K562 (cell line): ENCODE measurements around the gene EXD2. TPM values are rescaled to one million over a fixed set of nuclear protein-coding genes. Genes with fewer than 3 reads are reported as not detected.

Experiments
- ATAC-seq: fragments of 200-7000 bp; cut with Tn5 transposase; 3 replicates; pipeline ENCODE4 v1.9.1; 2020; ENCODE audit warnings: moderate library complexity
- BruUV-seq: library from RNA; stranded (reverse); fragments of 400-500 nt; replicated peaks from 2 replicates; lab custom pipeline; 2021; lab: Mats Ljungman, UMichigan
- CTCF ChIA-PET: fragments of 300-600 bp; formaldehyde crosslinking; extraction: SDS; loops from one replicate; lab custom pipeline; 2021; ENCODE audit warnings: low intra/inter-chr PET ratio; lab: Yijun Ruan, JAX
- POLR2A ChIA-PET: fragments of 300-600, 350-650 bp; sonication (Branson Sonifier 250); formaldehyde crosslinking; extraction: SDS; loops from one replicate; lab custom pipeline; 2021; ENCODE audit warnings: antibody characterized with exemption, inconsistent platforms; lab: Yijun Ruan, JAX
- DNase-seq, 4 experiments: peaks; one replicate each; pipeline versions ENCODE4 v3.0.0 to v3.0.0-alpha.2; 2011 to 2018; ENCODE audit warnings: low spot score in 3 of 4, mixed read lengths in 3 of 4; ENCODE audit errors: extremely low read depth in 1 of 4
- FAIRE-seq: peaks from 2 replicates; lab custom pipeline; 2011; peaks lifted over from hg19 to GRCh38; lab: Jason Lieb, UNC
- H2AFZ ChIP-seq: 2 replicates; pipeline ENCODE4 v1.6.0; 2011; ENCODE audit warnings: low read depth, low read length, control low read depth, inconsistent platforms
- H3K27ac ChIP-seq: fragments of 200-600 bp; 3 replicates; pipeline ENCODE4 v1.8.0; 2011; ENCODE audit warnings: low read depth, mild to moderate bottlenecking, control low read depth, inconsistent platforms, low read length, moderate library complexity, mixed read lengths; ENCODE audit errors: extremely low read depth
- H3K27me3 ChIP-seq, 2 experiments: fragments of 300-600 bp in 1 of 2; 2 replicates in 1 of 2; 3 replicates in 1 of 2; pipeline versions ENCODE4 v1.6.0 to v1.8.0; 2011; ENCODE audit warnings: inconsistent platforms in 2 of 2, low read length in 2 of 2, mild to moderate bottlenecking in 1 of 2, mixed read lengths in 1 of 2, moderate library complexity in 1 of 2; ENCODE audit not compliant: control insufficient read depth in 2 of 2, insufficient read depth in 2 of 2
- H3K36me3 ChIP-seq: fragments of 300-600 bp; 3 replicates; pipeline ENCODE4 v1.8.0; 2011; ENCODE audit warnings: mild to moderate bottlenecking, low read length, inconsistent platforms; ENCODE audit not compliant: control insufficient read depth, insufficient read depth
- H3K4me1 ChIP-seq, 2 experiments: fragments of 200-600 bp in 1 of 2; replicated peaks in 1 of 2; 2 replicates in 1 of 2; 3 replicates in 1 of 2; pipeline versions ENCODE4 v1.5.1 to v1.8.0; 2011; ENCODE audit warnings: inconsistent platforms in 2 of 2, low read length in 2 of 2, mild to moderate bottlenecking in 1 of 2, mixed read lengths in 1 of 2, moderate library complexity in 1 of 2; ENCODE audit not compliant: control insufficient read depth in 2 of 2, insufficient read depth in 2 of 2
- H3K4me2 ChIP-seq: 2 replicates; pipeline ENCODE4 v1.6.1; 2011; ENCODE audit warnings: low read length, control low read depth, inconsistent platforms, mixed read lengths; ENCODE audit not compliant: insufficient read depth
- H3K4me3 ChIP-seq: fragments of 200-600 bp; sonication (generic), shearing (Covaris generic); 2 replicates; pipeline ENCODE4 v1.5.1; 2016; ENCODE audit warnings: control low read depth, inconsistent platforms
- H3K79me2 ChIP-seq: fragments of 200-600 bp; 3 replicates; pipeline ENCODE4 v1.8.0; 2011; ENCODE audit warnings: low read length, inconsistent platforms; ENCODE audit not compliant: control insufficient read depth, insufficient read depth
- H3K9ac ChIP-seq, 2 experiments: 2 replicates each; pipeline versions ENCODE4 v1.6.0 to v1.6.1; 2011; ENCODE audit warnings: low read depth in 2 of 2, low read length in 2 of 2, control low read depth in 1 of 2, inconsistent platforms in 1 of 2, mild to moderate bottlenecking in 1 of 2, mixed read lengths in 1 of 2; ENCODE audit not compliant: insufficient read depth in 1 of 2
- H3K9me1 ChIP-seq: one replicate; pipeline ENCODE4 v1.6.0; 2011; ENCODE audit warnings: inconsistent platforms, mild to moderate bottlenecking, low read length, moderate library complexity; ENCODE audit not compliant: control insufficient read depth, insufficient read depth
- H3K9me3 ChIP-seq: replicated peaks from 2 replicates; pipeline ENCODE4 v1.5.1; 2011; ENCODE audit warnings: low read depth, low read length, inconsistent platforms; ENCODE audit not compliant: control insufficient read depth, insufficient read depth
- H4K20me1 ChIP-seq: replicated peaks from 2 replicates; pipeline ENCODE4 v1.6.1; 2011; ENCODE audit warnings: low read length, inconsistent platforms, mixed read lengths; ENCODE audit not compliant: control insufficient read depth, insufficient read depth
- HINFP ChIP-seq: fragments of 450-650 bp; conservative IDR thresholded peaks from 2 replicates; pipeline ENCODE4 v1.6.1; 2016; ENCODE audit warnings: missing genetic modification characterization, low read depth, mild to moderate bottlenecking, control low read depth, missing compliant biosample characterization
- L3MBTL2 ChIP-seq: fragments of 450-650 bp; IDR thresholded peaks from 2 replicates; pipeline ENCODE4 v1.6.1; 2016; ENCODE audit warnings: mild to moderate bottlenecking, moderate library complexity
- NEUROD1 ChIP-seq: fragments of 150-350 bp; IDR thresholded peaks from 2 replicates; pipeline ENCODE4 v1.6.1; 2014; ENCODE audit warnings: borderline replicate concordance, low read length, low read depth; ENCODE audit not compliant: partially characterized antibody
- NR2C2 ChIP-seq, 2 experiments: fragments of 200-800 bp in 1 of 2; sonication (Bioruptor generic) in 1 of 2; sonication (generic) in 1 of 2; formaldehyde crosslinking in 1 of 2; IDR thresholded peaks; 2 replicates each; pipeline versions ENCODE4 v1.6.1 to v1.8.0; 2016 to 2022; ENCODE audit warnings: mild to moderate bottlenecking in 1 of 2, missing compliant biosample characterization in 1 of 2, missing genetic modification characterization in 1 of 2, missing genetic modification reagents in 1 of 2
- PCBP1 ChIP-seq: fragments of 200-400 bp; formaldehyde crosslinking; IDR thresholded peaks from 2 replicates; pipeline ENCODE4 v1.6.1; 2018; ENCODE audit warnings: mild to moderate bottlenecking, low read depth, low read length; ENCODE audit not compliant: poor library complexity, severe bottlenecking
- SMC3 ChIP-seq: conservative IDR thresholded peaks from 2 replicates; pipeline ENCODE4 v1.6.1; 2011; ENCODE audit warnings: low read depth, low read length, improper control_type of control experiment; ENCODE audit not compliant: insufficient read depth
- THAP12 ChIP-seq: fragments of 250-450 bp; sonication (Bioruptor Pico); IDR thresholded peaks from 2 replicates; pipeline ENCODE4 v1.9.0; 2021; ENCODE audit warnings: mild to moderate bottlenecking, inconsistent platforms
- YY1 ChIP-seq, 3 experiments: IDR thresholded peaks; 2 replicates each; pipeline ENCODE4 v1.6.1; 2011; ENCODE audit warnings: low read length in 2 of 3, mild to moderate bottlenecking in 2 of 3, moderate library complexity in 2 of 3, borderline replicate concordance in 1 of 3, control low read depth in 1 of 3, low read depth in 1 of 3; ENCODE audit not compliant: insufficient read depth in 3 of 3, insufficient replicate concordance in 2 of 3, control insufficient read depth in 1 of 3, insufficient read length in 1 of 3; ENCODE audit errors: extremely low read depth in 1 of 3
- ZNF592 ChIP-seq: fragments of 450-650 bp; IDR thresholded peaks from 2 replicates; pipeline ENCODE4 v1.6.1; 2017; ENCODE audit warnings: antibody characterized with exemption, mild to moderate bottlenecking
- WGBS: fragments of 100-300 bp; shearing (Covaris generic); methylation state at CpG from one replicate; pipeline ENCODE4 v1.1.6; 2016; ENCODE audit warnings: low coverage, mixed read lengths; ENCODE audit not compliant: insufficient coverage; ENCODE audit errors: missing lambda C conversion rate; 5-methylcytosine and 5-hydroxymethylcytosine counted together
- in situ Hi-C: fragments of 300-500 bp; cut with MboI; formaldehyde crosslinking; loops from 4 replicates; pipeline ENCODE4 v1.15.0; 2018; ENCODE audit warnings: inconsistent platforms, mixed read lengths
- intact Hi-C: fragments of 100-400 bp; cut with micrococcal nuclease; formaldehyde crosslinking; loops from 2 replicates; pipeline ENCODE4 v1.14.2; 2022
- polyA plus RNA-seq, 8 experiments: library from polyadenylated mRNA; depleted of rRNA in 4 of 8; stranded (reverse) in 5 of 8; unstranded in 3 of 8; fragments of >200 nt; fragmentation: Nextera tagmentation in 2 of 8; fragmentation: Illumina TruSeq in 1 of 8; extraction: Ambion mirVana in 2 of 8; extraction: Trizol in 1 of 8; gene quantifications; 2 replicates each; pipeline versions ENCODE4 v1.2.1 to v1.2.3, GENCODE V29; 2011 to 2014; ENCODE audit warnings: inconsistent platforms in 1 of 8, missing spikeins in 1 of 8
- total RNA-seq, 7 experiments: library from RNA; depleted of rRNA in 6 of 7; stranded (reverse); fragments of >200 nt in 6 of 7; fragmentation: Illumina TruSeq in 2 of 7; extraction: Trizol in 2 of 7; gene quantifications; 2 replicates each; pipeline versions ENCODE4 v1.2.1 to v1.2.3, GENCODE V29; 2011 to 2021; ENCODE audit warnings: low replicate concordance in 1 of 7

Gene EXD2
- total and polyA plus RNA-seq, 9 of the 15 experiments (the other 6 are each of a cell fraction or from before 2014, with no cell fraction given), result 1.6 to 7.5 (median 3.7) TPM

- TF ChIP-seq SMC3 (no peak), YY1 (IDR thresholded peaks at IDR 0.05; ENCODE audit: borderline replicate concordance in 1 of 3, control insufficient read depth in 1 of 3, extremely low read depth in 1 of 3, insufficient read depth in 3 of 3, insufficient read length in 1 of 3, insufficient replicate concordance in 2 of 3, low read depth in 1 of 3, low read length in 2 of 3) (peak; percentile 84 to 99 (median 97)), HINFP (tag) (peak; percentile 94), NEUROD1 (peak; percentile 53), PCBP1 (no peak)
Observed at GRCh38 chr14:69191340-69192111, at the start of gene EXD2 (continued).

- CTCF ChIA-PET, result no interaction called here
- no peak overlapping the region for H3K4me3 ChIP-seq
- H3K79me2 ChIP-seq, result peaks cover 32% of the 10 kb centered on the region
- H3K27me3 ChIP-seq, result no peaks in the 10 kb centered on the region
- no peaks in the 10 kb centered on the region for H3K9me1 ChIP-seq
- 0 out of 3 replicates have a peak, but pooled peaks cover 3% of the 10 kb centered on the region for H3K36me3 ChIP-seq
- H4K20me1 ChIP-seq, result no peaks in the 10 kb centered on the region
- no peak for FAIRE-seq
- POLR2A ChIA-PET, result no interaction called here
- 80% methylated on average over 1 of the region's 1 CpG for WGBS
- H3K27ac ChIP-seq, result no peak overlapping the region
- no TSS peak for BruUV-seq
- no peak for ATAC-seq
- no peaks in the 10 kb centered on the region for H3K9me3 ChIP-seq
- DNase-seq, result no peak
- H2AFZ ChIP-seq, result no peak overlapping the region
- no peak overlapping the region for H3K9ac ChIP-seq
- H3K4me1 ChIP-seq, result no peaks in the 10 kb centered on the region; a peak in 1 of 5 replicates
- H3K4me2 ChIP-seq, result no peak overlapping the region
- intact Hi-C loops, result no loop called here
- in situ Hi-C loops, result no loop called here
- TF ChIP-seq NR2C2 (CRISPR knock-in tag; IDR thresholded peaks at IDR 0.05) (no peak), NR2C2 (tag; IDR thresholded peaks at IDR 0.05) (no peak), ZNF592 (no peak), THAP12 (CRISPR knock-in tag) (no peak), L3MBTL2 (no peak)
Observed at GRCh38 chr14:69141550-69141949, 49.7 kb upstream of the EXD2 start.
